Fibroblast of lung (primary cell): ENCODE measurements around the gene KIF9.

Source experiments
- CTCF ChIP-seq, 2 donors: IDR thresholded peaks in 1 of 2; conservative IDR thresholded peaks in 1 of 2; 1 replicate in 1 of 2; 2 replicates in 1 of 2; pipeline ENCODE4 v1.5.1; 2011 to 2012; ENCODE audit warnings: low read length in 2 of 2, control low read depth in 1 of 2, inconsistent platforms in 1 of 2, low read depth in 1 of 2, mild to moderate bottlenecking in 1 of 2
- EZH2 ChIP-seq: IDR thresholded peaks from 2 replicates; pipeline ENCODE4 v1.5.1; 2012; ENCODE audit warnings: low read length, control low read depth, mild to moderate bottlenecking; ENCODE audit errors: missing control alignments

- TF ChIP-seq EZH2, result no peak
- TF ChIP-seq CTCF (conservative IDR thresholded peaks at IDR 0.05 in 1 of 2, IDR thresholded peaks at IDR 0.05 in 1 of 2; ENCODE audit: low read depth in 1 of 2, low read length in 2 of 2), result no peak
These were observed 6.0 kb downstream of the KIF9 start for GRCh38 chr3:47276558-47276957.
